ENCODE data around the gene GPR153.

The GPR153 gene

DNA sequence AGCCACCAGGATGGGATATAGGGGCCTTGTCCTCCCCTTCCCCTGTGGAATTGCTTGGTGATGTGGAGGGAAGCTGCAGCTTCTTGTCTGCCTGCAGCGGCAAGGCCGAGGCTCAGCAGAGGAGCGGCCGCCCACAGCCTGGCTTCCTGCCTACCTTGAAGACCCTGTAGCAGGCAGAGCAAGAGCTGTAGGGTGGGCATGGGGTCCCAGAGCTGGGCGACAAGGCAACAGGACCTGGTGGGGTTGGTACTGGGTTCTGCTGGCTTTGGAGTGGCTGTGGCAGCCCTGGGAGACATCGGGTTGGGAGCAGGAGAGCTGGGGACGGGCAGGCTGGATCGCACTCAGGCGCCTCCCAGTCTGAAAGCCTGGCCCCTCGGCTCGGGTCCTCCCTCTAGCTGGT, 5.7 kb upstream of the GPR153 start:
- H3K4me1 Mint-ChIP-seq: no peaks in the 10 kb centered on the region

DNA sequence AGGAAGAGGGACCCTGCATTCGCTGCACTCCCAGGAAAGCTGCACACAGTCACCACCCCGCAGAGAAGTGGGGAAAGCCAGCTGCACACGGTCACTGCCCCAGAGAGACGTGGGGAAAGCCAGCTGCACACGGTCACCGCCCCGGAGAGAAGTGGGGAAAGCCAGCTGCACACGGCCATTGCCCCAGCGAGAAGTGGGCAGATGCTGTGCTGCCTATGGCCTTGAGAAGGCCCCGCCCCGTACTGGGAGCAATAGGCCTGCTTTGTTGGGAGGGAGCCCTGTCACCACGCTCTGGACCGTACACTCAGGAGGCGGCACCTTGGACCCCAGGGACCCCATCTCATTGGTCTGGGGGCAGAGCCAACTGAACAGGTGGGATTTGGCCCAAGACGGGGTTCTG, 4.3 kb upstream of the GPR153 start:
- H3K27ac Mint-ChIP-seq: no peak overlapping the region
- ATAC-seq (no peak), DNase-seq (no peak)
- peaks cover 15% of the 10 kb centered on the region for H3K27me3 Mint-ChIP-seq
- H3K4me1 Mint-ChIP-seq: no peaks in the 10 kb centered on the region
- H3K4me3 Mint-ChIP-seq: no peak overlapping the region
- H3K9me3 Mint-ChIP-seq: no peaks in the 10 kb centered on the region

More for the DNA sequence above, 5.7 kb upstream of the GPR153 start:
- DNase-seq (no peak), ATAC-seq (no peak)
- Mint-ChIP-seq H3K9me3 (no peaks in the 10 kb centered on the region), H3K27me3 (peaks cover 11% of the 10 kb centered on the region), H3K4me3 (no peak overlapping the region), H3K27ac (peak overlapping the region in 1 of 2 donors; percentile 94)

DNA sequence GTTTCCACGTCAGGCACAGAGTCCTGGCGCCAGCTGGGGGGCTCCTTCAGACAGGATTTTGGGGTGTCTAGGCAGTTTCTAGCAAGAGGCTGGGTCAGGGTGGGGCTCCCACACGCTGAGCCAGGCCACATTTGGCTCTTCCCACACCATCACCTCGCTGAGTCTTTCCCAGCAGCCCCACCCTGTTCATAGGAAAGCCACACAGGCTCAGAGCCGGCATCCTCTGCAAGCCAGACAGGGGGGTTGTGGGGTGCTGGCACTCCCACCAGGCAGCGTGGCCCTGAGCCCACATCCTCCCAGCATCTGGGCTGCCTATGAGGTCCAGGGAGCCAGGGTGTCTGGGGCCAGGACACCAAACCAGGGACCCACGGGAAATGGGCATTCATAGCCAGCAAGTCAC, 2.8 kb upstream of the GPR153 start:
- H3K4me3 Mint-ChIP-seq: no peak overlapping the region
- peaks cover 28% of the 10 kb centered on the region for H3K27me3 Mint-ChIP-seq
- peaks cover 9% of the 10 kb centered on the region for H3K4me1 Mint-ChIP-seq
- no peak overlapping the region for H3K27ac Mint-ChIP-seq
- ATAC-seq (no peak), DNase-seq (no peak)
- no peaks in the 10 kb centered on the region for H3K9me3 Mint-ChIP-seq

DNA sequence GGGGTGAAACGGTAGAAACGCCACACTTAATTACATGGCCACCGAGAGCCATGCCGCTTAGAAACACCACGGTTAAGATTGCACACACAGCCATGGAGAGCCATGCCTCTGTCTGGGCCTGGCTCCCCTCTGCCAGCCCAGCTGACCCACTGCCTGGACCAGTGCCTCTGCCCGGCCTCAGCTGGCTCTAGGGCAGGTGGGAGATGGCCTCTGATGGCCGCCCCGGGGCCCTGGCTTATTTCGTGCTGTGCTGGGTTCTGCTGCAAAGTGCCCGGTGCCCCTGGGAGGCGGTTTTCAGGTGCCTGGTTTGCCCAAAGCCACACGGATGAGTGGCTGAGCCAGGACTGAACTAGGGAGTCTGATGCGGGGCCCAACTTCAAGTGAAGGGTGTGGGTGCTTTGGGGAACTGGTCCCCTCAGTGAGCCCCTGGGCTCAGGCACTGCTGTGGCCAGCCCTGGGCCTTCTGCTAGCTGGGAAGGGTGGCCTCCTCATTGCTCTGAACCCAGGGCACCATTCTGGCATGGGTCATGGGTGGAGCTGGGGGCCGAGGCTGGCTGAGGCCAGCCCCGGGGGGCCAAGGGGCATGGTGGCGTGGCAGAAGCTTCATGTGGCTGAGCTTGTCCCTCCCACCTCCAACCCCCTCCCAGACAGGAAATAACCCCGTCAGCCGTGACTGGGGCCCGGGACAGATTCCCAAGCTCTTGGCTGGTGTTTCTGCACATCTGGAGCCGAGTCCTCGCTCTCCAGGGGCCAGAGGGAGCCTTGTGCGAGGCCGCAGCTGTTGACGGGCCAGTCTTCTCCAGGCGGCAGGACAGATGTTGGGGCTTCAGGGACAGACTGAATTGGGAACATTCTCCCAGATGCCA, 1.9 kb upstream of the GPR153 start:
- DNase-seq: no peak
- no peak overlapping the region for H3K27ac Mint-ChIP-seq
- H3K9me3 Mint-ChIP-seq: no peaks in the 10 kb centered on the region
- H3K27me3 Mint-ChIP-seq: peaks cover 36% of the 10 kb centered on the region
- H3K4me3 Mint-ChIP-seq: no peak overlapping the region
- no peak for ATAC-seq
- H3K4me1 Mint-ChIP-seq: peaks cover 9% of the 10 kb centered on the region

DNA sequence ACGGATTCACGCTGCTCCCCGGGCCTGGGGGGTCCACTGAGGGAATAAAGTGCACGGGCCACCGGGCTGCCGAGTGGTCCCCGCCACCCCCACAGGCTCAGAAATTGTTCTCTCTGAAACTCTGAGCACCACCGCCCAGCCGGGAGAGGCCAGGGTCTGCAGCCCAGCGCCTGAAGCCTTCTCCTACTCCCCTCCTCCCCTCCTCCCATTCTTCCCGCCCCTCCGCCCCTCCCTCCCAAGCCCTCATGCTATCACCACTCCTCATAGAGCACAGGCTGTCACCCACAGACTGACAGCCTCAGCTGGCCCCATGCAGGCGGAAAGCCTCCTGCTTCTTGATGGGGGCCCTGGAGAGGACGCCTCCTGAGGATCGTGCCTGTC, 707 bp upstream of the GPR153 start:
- H3K4me3 Mint-ChIP-seq: peak overlapping the region; percentile 58 to 71
- ATAC-seq (no peak), DNase-seq (no peak)
- peaks cover 9% of the 10 kb centered on the region for H3K4me1 Mint-ChIP-seq
- no peaks in the 10 kb centered on the region for H3K9me3 Mint-ChIP-seq
- no peak overlapping the region for H3K27ac Mint-ChIP-seq
- peaks cover 36% of the 10 kb centered on the region for H3K27me3 Mint-ChIP-seq

GRCh38 chr1:6260433-6260934, 414 bp downstream of the GPR153 start:
- no peak overlapping the region for H3K27ac Mint-ChIP-seq
- H3K27me3 Mint-ChIP-seq: peaks cover 36% of the 10 kb centered on the region
- DNase-seq: peak; percentile 34 to 40
- ATAC-seq: peak; percentile 63
- peaks cover 9% of the 10 kb centered on the region for H3K4me1 Mint-ChIP-seq
- H3K4me3 Mint-ChIP-seq: peak overlapping the region in 1 of 2 donors; percentile 37
- no peaks in the 10 kb centered on the region for H3K9me3 Mint-ChIP-seq

GRCh38 chr1:6259491-6260362, 1.2 kb downstream of the GPR153 start:
- DNase-seq (peak; percentile 70 to 78), ATAC-seq (peak; percentile 68)
- Mint-ChIP-seq H3K27ac (no peak overlapping the region), H3K9me3 (no peaks in the 10 kb centered on the region), H3K4me3 (peak overlapping the region; percentile 49 to 73), H3K27me3 (peaks cover 36% of the 10 kb centered on the region), H3K4me1 (peaks cover 9% of the 10 kb centered on the region)

DNA sequence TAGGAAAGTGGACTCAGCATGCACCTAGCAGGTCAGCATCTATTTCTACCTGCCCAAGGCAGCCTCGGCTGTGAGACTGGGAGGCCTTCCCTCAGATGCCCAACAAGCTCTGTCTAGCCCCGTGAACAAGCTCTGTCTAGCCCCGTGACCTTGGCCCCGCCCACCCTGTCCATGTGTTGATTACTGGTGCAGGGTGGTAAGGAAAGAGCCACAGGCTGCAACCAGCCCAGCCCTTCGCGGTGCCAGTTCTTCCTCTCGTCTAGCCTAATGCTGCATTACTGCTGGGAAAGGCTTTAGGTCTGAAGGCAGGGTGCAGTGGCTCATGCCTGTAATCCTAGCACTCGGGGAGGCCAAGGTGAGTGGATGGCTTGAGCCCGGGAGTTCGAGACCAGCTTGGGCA, 2.2 kb downstream of the GPR153 start:
- Mint-ChIP-seq H3K4me1 (peaks cover 9% of the 10 kb centered on the region), H3K4me3 (no peak overlapping the region), H3K27ac (no peak overlapping the region), H3K27me3 (peaks cover 36% of the 10 kb centered on the region), H3K9me3 (no peaks in the 10 kb centered on the region)
- ATAC-seq (no peak), DNase-seq (no peak)

DNA sequence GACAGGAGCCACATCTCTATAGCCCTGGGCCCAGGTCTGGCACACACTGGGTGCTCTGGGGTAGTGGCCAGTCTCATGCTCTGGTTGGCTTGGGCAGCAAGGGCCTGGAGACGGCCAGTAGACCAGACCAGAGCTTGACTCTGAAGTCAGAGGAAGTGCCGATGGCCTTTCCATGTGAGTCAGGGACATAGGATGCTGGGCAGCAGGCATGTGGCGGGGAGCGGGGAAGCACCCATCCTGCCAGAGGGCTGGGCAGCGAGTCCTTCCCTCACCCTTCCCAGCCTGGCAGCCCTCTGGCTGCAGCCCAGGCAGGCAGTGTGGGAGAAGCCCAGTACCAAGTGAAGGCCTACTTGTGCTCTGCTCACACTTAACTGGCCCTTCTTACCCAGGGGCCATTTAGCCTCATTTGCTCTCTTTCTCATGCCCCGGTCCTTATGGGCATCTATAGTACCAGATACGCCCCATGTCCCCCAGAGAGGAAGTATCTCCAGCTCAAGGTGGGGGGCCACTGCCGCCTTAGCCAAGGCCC, 3.3 kb downstream of the GPR153 start:
- H3K4me1 Mint-ChIP-seq: peaks cover 9% of the 10 kb centered on the region
- no peak for DNase-seq
- no peak overlapping the region for H3K4me3 Mint-ChIP-seq
- no peaks in the 10 kb centered on the region for H3K9me3 Mint-ChIP-seq
- H3K27me3 Mint-ChIP-seq: peaks cover 35% of the 10 kb centered on the region
- no peak for ATAC-seq
- no peak overlapping the region for H3K27ac Mint-ChIP-seq

- Mint-ChIP-seq H3K27me3 (peaks cover 35% of the 10 kb centered on the region), H3K9me3 (no peaks in the 10 kb centered on the region)
Observed at GRCh38 chr1:6256645-6257044, 4.3 kb downstream of the GPR153 start.

DNA sequence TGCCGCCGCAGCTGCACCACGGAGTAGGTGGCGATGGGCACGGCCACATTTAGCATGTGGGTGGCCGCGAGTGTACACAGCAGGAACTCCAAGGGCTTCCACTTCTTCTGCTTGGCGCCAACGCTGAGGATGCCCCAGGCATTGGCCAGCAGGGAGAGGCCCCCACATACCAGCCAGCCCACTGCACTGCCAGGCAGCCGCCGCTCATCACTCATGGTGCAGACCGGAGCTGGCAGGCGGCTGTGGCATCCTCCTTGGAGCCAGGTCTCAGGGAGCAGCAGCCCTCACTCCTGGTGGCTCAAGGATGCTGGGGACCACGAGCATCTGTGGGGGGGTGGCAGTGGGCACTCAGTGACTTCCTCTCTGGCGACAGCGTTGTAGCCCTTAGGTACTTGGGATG, 6.2 kb downstream of the GPR153 start:
- Mint-ChIP-seq H3K4me3 (no peak overlapping the region), H3K27ac (no peak overlapping the region), H3K27me3 (peaks cover 47% of the 10 kb centered on the region), H3K9me3 (no peaks in the 10 kb centered on the region), H3K4me1 (peaks cover 6% of the 10 kb centered on the region)
- ATAC-seq: no peak
- no peak for DNase-seq

More at GRCh38 chr1:6256645-6257044, 4.3 kb downstream of the GPR153 start:
- no peak for DNase-seq
- Mint-ChIP-seq H3K27ac (no peak overlapping the region), H3K4me3 (no peak overlapping the region), H3K4me1 (peaks cover 9% of the 10 kb centered on the region)
- no peak for ATAC-seq

- no peak overlapping the region for H3K4me3 Mint-ChIP-seq
- no peak overlapping the region for H3K27ac Mint-ChIP-seq
- no peak for DNase-seq
- H3K4me1 Mint-ChIP-seq: peaks cover 7% of the 10 kb centered on the region
- ATAC-seq: no peak
- H3K9me3 Mint-ChIP-seq: no peaks in the 10 kb centered on the region
- H3K27me3 Mint-ChIP-seq: peaks cover 43% of the 10 kb centered on the region
Observed at GRCh38 chr1:6253380-6253779, 7.5 kb downstream of the GPR153 start.

GRCh38 chr1:6252374-6252710, 8.6 kb downstream of the GPR153 start:
- Mint-ChIP-seq H3K27me3 (peaks cover 49% of the 10 kb centered on the region), H3K9me3 (no peaks in the 10 kb centered on the region), H3K4me3 (no peak overlapping the region), H3K27ac (no peak overlapping the region), H3K4me1 (peaks cover 11% of the 10 kb centered on the region)
- no peak for ATAC-seq
- no peak for DNase-seq

GRCh38 chr1:6251681-6252373, 9.1 kb downstream of the GPR153 start:
- no peak for ATAC-seq
- Mint-ChIP-seq H3K4me3 (no peak overlapping the region), H3K9me3 (no peaks in the 10 kb centered on the region)

GRCh38 chr1:6251233-6251632, 9.7 kb downstream of the GPR153 start:
- DNase-seq: no peak
- Mint-ChIP-seq H3K4me1 (peaks cover 20% of the 10 kb centered on the region), H3K9me3 (no peaks in the 10 kb centered on the region), H3K27me3 (peaks cover 60% of the 10 kb centered on the region), H3K4me3 (no peak overlapping the region), H3K27ac (no peak overlapping the region)
- ATAC-seq: no peak

More at GRCh38 chr1:6251681-6252373, 9.1 kb downstream of the GPR153 start:
- H3K4me1 Mint-ChIP-seq: peaks cover 14% of the 10 kb centered on the region
- peaks cover 54% of the 10 kb centered on the region for H3K27me3 Mint-ChIP-seq
- no peak for DNase-seq
- no peak overlapping the region for H3K27ac Mint-ChIP-seq

Data from stimulated activated naive CD8-positive, alpha-beta T cell treated with anti-CD3 and anti-CD28 coated beads, Interleukin-15, amount 100 ng/mL, for 72 hours (primary cell).